Ovary (tissue), 9 donors: ENCODE data around the gene CPXM2. TPM values are rescaled to one million over a fixed set of nuclear protein-coding genes. Genes with fewer than 3 reads are reported as not detected.

Experiments
- DNase-seq, 5 donors: peaks; one replicate each; pipeline ENCODE4 v3.0.0-alpha.2; 2019 to 2020
- H3K27ac ChIP-seq, 2 donors: fragments of 200-600 bp; one replicate each; pipeline versions ENCODE4 v1.5.1 to v1.8.0; 2019 to 2022
- H3K27me3 ChIP-seq: fragments of 200-600 bp; one replicate; pipeline ENCODE4 v1.8.0; 2022
- H3K36me3 ChIP-seq: fragments of 200-600 bp; sonication (generic); one replicate; pipeline ENCODE4 v1.5.1; 2019
- H3K4me1 ChIP-seq: one replicate; pipeline ENCODE4 v1.8.1; 2013; ENCODE audit warnings: mild to moderate bottlenecking, moderate library complexity; ENCODE audit not compliant: insufficient read depth
- H3K4me3 ChIP-seq: fragments of 200-600 bp; sonication (generic); one replicate; pipeline ENCODE4 v1.5.1; 2017
- H3K9me3 ChIP-seq, 2 donors: fragments of 200-600 bp in 1 of 2; sonication (generic) in 1 of 2; one replicate each; pipeline versions ENCODE4 v1.5.1 to v1.8.1; 2013 to 2019; ENCODE audit warnings: mild to moderate bottlenecking in 1 of 2, moderate library complexity in 1 of 2
- EP300 ChIP-seq: sonication (generic); formaldehyde crosslinking; IDR thresholded peaks from one replicate; pipeline ENCODE4 v1.6.1; 2017; ENCODE audit warnings: antibody characterized with exemption
- POLR2A ChIP-seq: fragments of 450-650 bp; IDR thresholded peaks from one replicate; pipeline ENCODE4 v1.6.1; 2017; ENCODE audit warnings: antibody characterized with exemption, mild to moderate bottlenecking, moderate library complexity
- WGBS, 3 donors: extraction: QIAGEN DNeasy Blood & Tissue Kit in 1 of 3; methylation state at CpG; one replicate each; pipeline versions ENCODE4 v1.1.5 to v1.1.7; 2013 to 2017; 5-methylcytosine and 5-hydroxymethylcytosine counted together
- intact Hi-C, 4 donors: fragments of 100-400 bp; cut with DNase I; formaldehyde crosslinking; loops; one replicate each; pipeline versions ENCODE4 v1.11.0 to v1.15.1; 2022 to 2023
- polyA plus RNA-seq, 2 donors: library from polyadenylated mRNA; stranded (reverse); fragments of 200-250 nt in 1 of 2; fragments of 350-450 nt in 1 of 2; fragmentation: Illumina TruSeq in 1 of 2; extraction: RNeasy Lipid Tissue Mini Kit (QIAGEN cat#74804) in 1 of 2; gene quantifications; one replicate each; pipeline ENCODE4 v1.2.3, GENCODE V29; 2013 to 2014
- total RNA-seq, 7 donors: library from RNA; depleted of rRNA in 2 of 7; stranded (reverse); fragments of >200 nt in 2 of 7; fragmentation: NEBNext Ultra II Directional in 3 of 7; extraction: Animal tissue kit (Norgen Biotek cat#: 25700) in 3 of 7; gene quantifications; one replicate each; pipeline versions ENCODE4 v1.1.0 to v1.2.4, GENCODE V29; 2016 to 2023
- TF ChIP-seq, protein P1 (sequence below), 3 donors: fragments of 450-650 bp in 2 of 3; fragments of 200-600 bp in 1 of 3; IDR thresholded peaks; one replicate each; pipeline versions ENCODE4 v1.5.1 to v1.8.0; 2016 to 2022; ENCODE audit warnings: antibody characterized with exemption in 3 of 3, mild to moderate bottlenecking in 1 of 3
- donor health status: DM: no; HTN: no; CAD: no; lungs with moderate emphysema.
- donor health status: DM: no; HTN: no; CAD: no.
- donor health status: Bipolar disorder and iron deficiency.
- donor health status: DM: yes; HTN: yes; CAD: no.
- donor health status: DM: no; HTN: no; CAD: no.
- donor health status: DM: yes; HTN: yes; CAD: no.

The CPXM2 gene
- total and polyA plus RNA-seq, 9 donors = 5.5 to 66.0 (median 13.3) TPM

DNA sequence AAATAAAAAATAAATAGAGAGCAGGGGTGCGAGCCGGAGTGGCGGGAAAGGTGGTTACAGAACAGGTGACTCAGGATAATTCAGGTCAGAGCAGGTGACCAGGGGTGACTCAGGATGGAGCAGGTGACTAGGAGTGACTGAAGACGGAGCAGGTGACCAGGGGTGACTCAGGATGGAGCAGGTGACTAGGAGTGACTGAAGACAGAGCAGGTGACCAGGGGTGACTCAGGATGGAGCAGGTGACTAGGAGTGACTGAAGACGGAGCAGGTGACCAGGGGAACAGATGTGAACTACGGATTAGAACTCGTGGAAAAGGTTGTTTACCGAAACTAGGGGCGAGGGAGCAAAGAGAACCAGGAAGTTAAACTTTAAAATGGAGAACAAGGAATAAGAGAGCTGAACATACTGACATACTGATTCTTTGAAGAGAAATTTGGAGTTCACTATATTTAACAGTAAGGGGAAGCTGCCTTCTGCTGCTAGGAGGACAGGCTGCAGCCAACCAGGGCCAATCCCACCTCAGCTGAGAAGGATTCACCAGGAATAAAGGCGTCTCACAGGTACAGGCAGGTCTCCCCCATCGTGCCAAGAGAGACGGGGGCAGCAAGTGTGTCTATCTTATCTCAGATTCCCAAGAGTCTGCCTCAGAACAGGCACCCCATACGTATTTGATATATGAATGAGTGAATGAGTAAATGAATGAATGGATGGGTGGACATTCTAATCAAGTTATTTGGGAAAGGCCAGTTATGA lies 101.3 kb downstream of the CPXM2 start:
- Histone ChIP-seq H3K36me3 (no peaks in the 10 kb centered on the region), H3K4me1 (no peaks in the 10 kb centered on the region), H3K27me3 (no peaks in the 10 kb centered on the region), H3K4me3 (no peak overlapping the region), H3K9me3 (no peaks in the 10 kb centered on the region), H3K27ac (no peak overlapping the region)
- TF ChIP-seq EP300 (no peak), POLR2A (no peak)
- TF ChIP-seq, protein P1, sequence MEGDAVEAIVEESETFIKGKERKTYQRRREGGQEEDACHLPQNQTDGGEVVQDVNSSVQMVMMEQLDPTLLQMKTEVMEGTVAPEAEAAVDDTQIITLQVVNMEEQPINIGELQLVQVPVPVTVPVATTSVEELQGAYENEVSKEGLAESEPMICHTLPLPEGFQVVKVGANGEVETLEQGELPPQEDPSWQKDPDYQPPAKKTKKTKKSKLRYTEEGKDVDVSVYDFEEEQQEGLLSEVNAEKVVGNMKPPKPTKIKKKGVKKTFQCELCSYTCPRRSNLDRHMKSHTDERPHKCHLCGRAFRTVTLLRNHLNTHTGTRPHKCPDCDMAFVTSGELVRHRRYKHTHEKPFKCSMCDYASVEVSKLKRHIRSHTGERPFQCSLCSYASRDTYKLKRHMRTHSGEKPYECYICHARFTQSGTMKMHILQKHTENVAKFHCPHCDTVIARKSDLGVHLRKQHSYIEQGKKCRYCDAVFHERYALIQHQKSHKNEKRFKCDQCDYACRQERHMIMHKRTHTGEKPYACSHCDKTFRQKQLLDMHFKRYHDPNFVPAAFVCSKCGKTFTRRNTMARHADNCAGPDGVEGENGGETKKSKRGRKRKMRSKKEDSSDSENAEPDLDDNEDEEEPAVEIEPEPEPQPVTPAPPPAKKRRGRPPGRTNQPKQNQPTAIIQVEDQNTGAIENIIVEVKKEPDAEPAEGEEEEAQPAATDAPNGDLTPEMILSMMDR (IDR thresholded peaks at IDR 0.05) = no peak
- WGBS, 3 donors = 91 to 95% (median 92%) methylated on average over 13 of the region's 13 CpGs
- DNase-seq = no peak
- intact Hi-C loops = no loop called here

GRCh38 chr10:123788981-123789380 lies 102.6 kb downstream of the CPXM2 start:
- H3K36me3 ChIP-seq = no peaks in the 10 kb centered on the region
- no peak overlapping the region for H3K27ac ChIP-seq
- TF ChIP-seq EP300 = no peak
- no peak for TF ChIP-seq POLR2A
- TF ChIP-seq, protein P1 (IDR thresholded peaks at IDR 0.05) = no peak
- no peaks in the 10 kb centered on the region for H3K27me3 ChIP-seq
- no peaks in the 10 kb centered on the region for H3K4me1 ChIP-seq
- no peaks in the 10 kb centered on the region for H3K9me3 ChIP-seq
- DNase-seq = no peak
- 78 to 89% (median 89%) methylated on average over 5 of the region's 5 CpGs for WGBS, 3 donors
- intact Hi-C loops = no loop called here
- H3K4me3 ChIP-seq = no peak overlapping the region

- Histone ChIP-seq H3K36me3 (no peaks in the 10 kb centered on the region), H3K4me3 (no peak overlapping the region), H3K27me3 (no peaks in the 10 kb centered on the region), H3K9me3 (no peaks in the 10 kb centered on the region), H3K27ac (no peak overlapping the region), H3K4me1 (no peaks in the 10 kb centered on the region)
- intact Hi-C loops = no loop called here
- no peak for TF ChIP-seq POLR2A
- TF ChIP-seq EP300 = no peak
- TF ChIP-seq, protein P1 (IDR thresholded peaks at IDR 0.05) = no peak
- 85 to 89% (median 87%) methylated on average over 5 of the region's 5 CpGs for WGBS, 3 donors
- DNase-seq = no peak
Observed at GRCh38 chr10:123787566-123787965, 104.0 kb downstream of the CPXM2 start.

DNA sequence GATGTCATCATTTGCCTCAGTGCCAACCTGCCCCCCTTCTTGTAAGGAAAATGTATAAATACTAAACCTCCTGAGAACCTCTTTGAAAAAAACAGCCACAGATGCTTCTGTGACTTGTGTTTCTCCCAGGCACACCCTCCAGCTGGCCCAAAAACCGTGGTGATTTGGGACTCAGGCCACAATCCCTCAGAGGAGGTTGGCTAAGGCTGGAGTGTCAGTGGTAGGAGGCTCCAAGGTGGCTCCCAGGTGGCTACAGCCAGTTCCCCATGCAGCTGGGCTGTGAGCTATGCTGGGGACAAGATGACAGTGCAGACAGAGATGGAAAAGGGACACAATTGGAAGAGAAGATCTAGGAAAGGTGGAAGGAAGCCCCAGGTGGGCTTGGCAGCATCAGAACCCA lies 104.7 kb downstream of the CPXM2 start:
- TF ChIP-seq EP300 (no peak), POLR2A (no peak)
- TF ChIP-seq, protein P1 (IDR thresholded peaks at IDR 0.05) = no peak
- intact Hi-C loops = no loop called here
- Histone ChIP-seq H3K27ac (no peak overlapping the region), H3K27me3 (no peaks in the 10 kb centered on the region), H3K4me1 (no peaks in the 10 kb centered on the region), H3K4me3 (no peak overlapping the region), H3K36me3 (no peaks in the 10 kb centered on the region), H3K9me3 (no peaks in the 10 kb centered on the region)
- DNase-seq = no peak
- 36 to 50% (median 49%) methylated on average over 1 of the region's 1 CpG for WGBS, 3 donors
